ENCODE measurements around the gene DCTD.
A peak's percentile ranks its signal among the peaks of the same experiment; 100 is the strongest.

Gene DCTD

GRCh38 chr4:182862921-182863320, 54.3 kb downstream of the DCTD start:
- Histone ChIP-seq H2AK5ac (ENCODE audit: low read length) (no peak overlapping the region), H3K27me3 (ENCODE audit: insufficient read depth, low read length, poor library complexity) (no peaks in the 10 kb centered on the region), H3K9ac (ENCODE audit: low read length) (no peak overlapping the region), H3K56ac (ENCODE audit: low read length) (no peak overlapping the region), H4K8ac (ENCODE audit: low read depth, low read length) (no peak overlapping the region), H3K79me2 (ENCODE audit: control insufficient read depth, insufficient read depth, low read length) (no peaks in the 10 kb centered on the region), H2BK5ac (ENCODE audit: low read length) (no peak overlapping the region), H3K4me3 (ENCODE audit: low read length) (no peak overlapping the region), H2BK15ac (replicated peaks; ENCODE audit: low read depth) (no peak overlapping the region), H3K36me3 (ENCODE audit: control insufficient read depth, insufficient read depth, low read length) (no peaks in the 10 kb centered on the region), H3K4ac (ENCODE audit: low read depth, low read length) (no peak overlapping the region), H4K5ac (ENCODE audit: low read length) (no peak overlapping the region), H2BK120ac (ENCODE audit: low read depth, low read length) (no peak overlapping the region), H3K79me1 (ENCODE audit: low read length) (no peaks in the 10 kb centered on the region), H3K23ac (ENCODE audit: low read length) (no peak overlapping the region), H3K27ac (ENCODE audit: low read depth, low read length) (no peak overlapping the region), H3K4me1 (ENCODE audit: control insufficient read depth, low read depth, low read length) (peaks cover 4% of the 10 kb centered on the region), H3K4me2 (ENCODE audit: low read length) (no peak overlapping the region), H3K18ac (ENCODE audit: low read length) (no peak overlapping the region)
- no peak for DNase-seq
- WGBS (ENCODE audit: extremely low coverage, insufficient coverage, low lambda C conversion rate): no CpG with 5 or more reads among the region's 12 CpGs

- no peaks in the 10 kb centered on the region for H3K79me1 ChIP-seq (ENCODE audit: low read length)
- H3K27me3 ChIP-seq (ENCODE audit: insufficient read depth, low read length, poor library complexity): no peaks in the 10 kb centered on the region
- DNase-seq: peak; percentile 84
- no peak overlapping the region for H3K4me2 ChIP-seq (ENCODE audit: low read length)
- H3K4me1 ChIP-seq (ENCODE audit: control insufficient read depth, low read depth, low read length): peaks cover 4% of the 10 kb centered on the region
- no peak overlapping the region for H3K18ac ChIP-seq (ENCODE audit: low read length)
- H2AK5ac ChIP-seq (ENCODE audit: low read length): no peak overlapping the region
- no peak overlapping the region for H2BK120ac ChIP-seq (ENCODE audit: low read depth, low read length)
- no peak overlapping the region for H2BK15ac ChIP-seq (replicated peaks; ENCODE audit: low read depth)
- no peak overlapping the region for H2BK5ac ChIP-seq (ENCODE audit: low read length)
- no peak overlapping the region for H3K9ac ChIP-seq (ENCODE audit: low read length)
- no peaks in the 10 kb centered on the region for H3K36me3 ChIP-seq (ENCODE audit: control insufficient read depth, insufficient read depth, low read length)
- H3K4me3 ChIP-seq (ENCODE audit: low read length): no peak overlapping the region
- H3K4ac ChIP-seq (ENCODE audit: low read depth, low read length): no peak overlapping the region
- H3K56ac ChIP-seq (ENCODE audit: low read length): no peak overlapping the region
- no peak overlapping the region for H4K5ac ChIP-seq (ENCODE audit: low read length)
- no peak overlapping the region for H4K8ac ChIP-seq (ENCODE audit: low read depth, low read length)
- H3K23ac ChIP-seq (ENCODE audit: low read length): no peak overlapping the region
- no peak overlapping the region for H3K27ac ChIP-seq (ENCODE audit: low read depth, low read length)
- no peaks in the 10 kb centered on the region for H3K79me2 ChIP-seq (ENCODE audit: control insufficient read depth, insufficient read depth, low read length)
- WGBS (ENCODE audit: extremely low coverage, insufficient coverage, low lambda C conversion rate): no CpG with 5 or more reads among the region's 17 CpGs
These were observed 54.9 kb downstream of the DCTD start for GRCh38 chr4:182862141-182862875.

- H3K36me3 ChIP-seq (ENCODE audit: control insufficient read depth, insufficient read depth, low read length): no peaks in the 10 kb centered on the region
- peaks cover 4% of the 10 kb centered on the region for H3K4me1 ChIP-seq (ENCODE audit: control insufficient read depth, low read depth, low read length)
- DNase-seq: no peak
These were observed 55.8 kb downstream of the DCTD start for GRCh38 chr4:182861346-182861745.

GRCh38 chr4:182859730-182860129, 57.5 kb downstream of the DCTD start:
- no peak overlapping the region for H3K4me3 ChIP-seq (ENCODE audit: low read length)
- no peak overlapping the region for H2BK15ac ChIP-seq (replicated peaks; ENCODE audit: low read depth)

More at GRCh38 chr4:182861346-182861745, 55.8 kb downstream of the DCTD start:
- Histone ChIP-seq H3K27ac (ENCODE audit: low read depth, low read length) (no peak overlapping the region), H3K79me1 (ENCODE audit: low read length) (no peaks in the 10 kb centered on the region), H3K9ac (ENCODE audit: low read length) (no peak overlapping the region), H2BK5ac (ENCODE audit: low read length) (no peak overlapping the region), H3K27me3 (ENCODE audit: insufficient read depth, low read length, poor library complexity) (no peaks in the 10 kb centered on the region), H3K4me2 (ENCODE audit: low read length) (no peak overlapping the region), H2AK5ac (ENCODE audit: low read length) (no peak overlapping the region), H3K18ac (ENCODE audit: low read length) (no peak overlapping the region), H2BK120ac (ENCODE audit: low read depth, low read length) (no peak overlapping the region), H4K5ac (ENCODE audit: low read length) (no peak overlapping the region), H4K8ac (ENCODE audit: low read depth, low read length) (no peak overlapping the region), H3K79me2 (ENCODE audit: control insufficient read depth, insufficient read depth, low read length) (no peaks in the 10 kb centered on the region), H2BK15ac (replicated peaks; ENCODE audit: low read depth) (no peak overlapping the region), H3K56ac (ENCODE audit: low read length) (no peak overlapping the region), H3K4me3 (ENCODE audit: low read length) (no peak overlapping the region), H3K23ac (ENCODE audit: low read length) (no peak overlapping the region), H3K4ac (ENCODE audit: low read depth, low read length) (no peak overlapping the region)
- no CpG with 5 or more reads among the region's 10 CpGs for WGBS (ENCODE audit: extremely low coverage, insufficient coverage, low lambda C conversion rate)

GRCh38 chr4:182858711-182859110, 58.5 kb downstream of the DCTD start:
- no peak overlapping the region for H3K4me2 ChIP-seq (ENCODE audit: low read length)

More at GRCh38 chr4:182859730-182860129, 57.5 kb downstream of the DCTD start:
- no peak overlapping the region for H3K23ac ChIP-seq (ENCODE audit: low read length)
- H3K18ac ChIP-seq (ENCODE audit: low read length): no peak overlapping the region
- H2AK5ac ChIP-seq (ENCODE audit: low read length): no peak overlapping the region
- no peak overlapping the region for H3K56ac ChIP-seq (ENCODE audit: low read length)
- no peak overlapping the region for H2BK120ac ChIP-seq (ENCODE audit: low read depth, low read length)
- no CpG with 5 or more reads among the region's 2 CpGs for WGBS (ENCODE audit: extremely low coverage, insufficient coverage, low lambda C conversion rate)
- no peaks in the 10 kb centered on the region for H3K27me3 ChIP-seq (ENCODE audit: insufficient read depth, low read length, poor library complexity)
- H2BK5ac ChIP-seq (ENCODE audit: low read length): no peak overlapping the region
- H4K8ac ChIP-seq (ENCODE audit: low read depth, low read length): no peak overlapping the region
- H3K4ac ChIP-seq (ENCODE audit: low read depth, low read length): no peak overlapping the region
- no peaks in the 10 kb centered on the region for H3K36me3 ChIP-seq (ENCODE audit: control insufficient read depth, insufficient read depth, low read length)
- H3K4me2 ChIP-seq (ENCODE audit: low read length): no peak overlapping the region
- H3K9ac ChIP-seq (ENCODE audit: low read length): no peak overlapping the region
- peaks cover 4% of the 10 kb centered on the region for H3K4me1 ChIP-seq (ENCODE audit: control insufficient read depth, low read depth, low read length)
- no peak for DNase-seq
- no peak overlapping the region for H3K27ac ChIP-seq (ENCODE audit: low read depth, low read length)
- no peaks in the 10 kb centered on the region for H3K79me2 ChIP-seq (ENCODE audit: control insufficient read depth, insufficient read depth, low read length)
- no peaks in the 10 kb centered on the region for H3K79me1 ChIP-seq (ENCODE audit: low read length)
- no peak overlapping the region for H4K5ac ChIP-seq (ENCODE audit: low read length)

GRCh38 chr4:182856862-182857261, 60.3 kb downstream of the DCTD start:
- peaks cover under 1% of the 10 kb centered on the region for H3K4me1 ChIP-seq (ENCODE audit: control insufficient read depth, low read depth, low read length)
- H3K23ac ChIP-seq (ENCODE audit: low read length): no peak overlapping the region
- no peak for DNase-seq
- no peak overlapping the region for H2BK120ac ChIP-seq (ENCODE audit: low read depth, low read length)
- H3K27me3 ChIP-seq (ENCODE audit: insufficient read depth, low read length, poor library complexity): no peaks in the 10 kb centered on the region
- no peak overlapping the region for H3K4ac ChIP-seq (ENCODE audit: low read depth, low read length)
- H3K4me3 ChIP-seq (ENCODE audit: low read length): no peak overlapping the region
- H4K5ac ChIP-seq (ENCODE audit: low read length): no peak overlapping the region
- no peak overlapping the region for H3K4me2 ChIP-seq (ENCODE audit: low read length)
- no peak overlapping the region for H4K8ac ChIP-seq (ENCODE audit: low read depth, low read length)
- no peak overlapping the region for H2BK5ac ChIP-seq (ENCODE audit: low read length)
- no peaks in the 10 kb centered on the region for H3K79me1 ChIP-seq (ENCODE audit: low read length)
- H2AK5ac ChIP-seq (ENCODE audit: low read length): no peak overlapping the region
- no peak overlapping the region for H3K56ac ChIP-seq (ENCODE audit: low read length)
- no CpG with 5 or more reads among the region's 15 CpGs for WGBS (ENCODE audit: extremely low coverage, insufficient coverage, low lambda C conversion rate)
- no peak overlapping the region for H3K18ac ChIP-seq (ENCODE audit: low read length)
- no peak overlapping the region for H2BK15ac ChIP-seq (replicated peaks; ENCODE audit: low read depth)
- H3K36me3 ChIP-seq (ENCODE audit: control insufficient read depth, insufficient read depth, low read length): no peaks in the 10 kb centered on the region
- no peak overlapping the region for H3K9ac ChIP-seq (ENCODE audit: low read length)
- no peaks in the 10 kb centered on the region for H3K79me2 ChIP-seq (ENCODE audit: control insufficient read depth, insufficient read depth, low read length)
- no peak overlapping the region for H3K27ac ChIP-seq (ENCODE audit: low read depth, low read length)

More at GRCh38 chr4:182858711-182859110, 58.5 kb downstream of the DCTD start:
- Histone ChIP-seq H3K56ac (ENCODE audit: low read length) (no peak overlapping the region), H3K4ac (ENCODE audit: low read depth, low read length) (no peak overlapping the region), H3K36me3 (ENCODE audit: control insufficient read depth, insufficient read depth, low read length) (no peaks in the 10 kb centered on the region), H2BK15ac (replicated peaks; ENCODE audit: low read depth) (no peak overlapping the region), H3K79me2 (ENCODE audit: control insufficient read depth, insufficient read depth, low read length) (no peaks in the 10 kb centered on the region), H4K8ac (ENCODE audit: low read depth, low read length) (no peak overlapping the region), H3K27ac (ENCODE audit: low read depth, low read length) (no peak overlapping the region), H3K79me1 (ENCODE audit: low read length) (no peaks in the 10 kb centered on the region), H3K9ac (ENCODE audit: low read length) (no peak overlapping the region), H2AK5ac (ENCODE audit: low read length) (no peak overlapping the region), H3K18ac (ENCODE audit: low read length) (no peak overlapping the region), H3K23ac (ENCODE audit: low read length) (no peak overlapping the region), H3K4me3 (ENCODE audit: low read length) (no peak overlapping the region), H2BK120ac (ENCODE audit: low read depth, low read length) (no peak overlapping the region), H4K5ac (ENCODE audit: low read length) (no peak overlapping the region), H3K27me3 (ENCODE audit: insufficient read depth, low read length, poor library complexity) (no peaks in the 10 kb centered on the region), H3K4me1 (ENCODE audit: control insufficient read depth, low read depth, low read length) (peaks cover 4% of the 10 kb centered on the region), H2BK5ac (ENCODE audit: low read length) (no peak overlapping the region)
- no peak for DNase-seq
- WGBS (ENCODE audit: extremely low coverage, insufficient coverage, low lambda C conversion rate): no CpG with 5 or more reads among the region's 4 CpGs

Data from mesendoderm (in vitro differentiated cells).